C1 segment of cervical spinal cord (tissue), 14 donors: ENCODE results near the gene OR7C2.
"Not testable (repeated sequence)": the region's sequence is repeated elsewhere in the genome, so short reads cannot be mapped to it uniquely, and the experiment has no call there.

Experiments
- DNase-seq, 14 donors: peaks; one replicate each; lab custom pipeline; 2025; lab: John Stamatoyannopoulos, UW

Gene OR7C2

GRCh38 chr19:14941189-14941588 lies at the start of gene OR7C2:
Gene OR7C2, plus strand, starts transcription at chr19:14941489. Its CDS starts 0 bp downstream, at chr19:14941489.
- DNase-seq = no peak

GRCh38 chr19:14901675-14902260 lies 39.5 kb upstream of the OR7C2 start:
- no peak for DNase-seq

GRCh38 chr19:14906711-14907110 lies 34.6 kb upstream of the OR7C2 start:
- no peak for DNase-seq

- DNase-seq = peak in 1 of 14 donors; percentile 6
Measured at GRCh38 chr19:14915116-14915515, 26.2 kb upstream of the OR7C2 start.

- DNase-seq = no peak
Measured at GRCh38 chr19:14916848-14917247, 24.4 kb upstream of the OR7C2 start.

- no peak for DNase-seq
Measured at GRCh38 chr19:14933506-14933905, 7.8 kb upstream of the OR7C2 start.

- DNase-seq = no peak
Measured at GRCh38 chr19:14940266-14940665, 1.0 kb upstream of the OR7C2 start.

GRCh38 chr19:14943601-14944000 lies 2.3 kb downstream of the OR7C2 start:
- no peak for DNase-seq

GRCh38 chr19:14944456-14944855 lies 3.2 kb downstream of the OR7C2 start:
- no peak for DNase-seq

- DNase-seq = not testable (repeated sequence)
Measured at GRCh38 chr19:14949413-14949812, 8.1 kb downstream of the OR7C2 start.

GRCh38 chr19:14949876-14950275 lies 8.6 kb downstream of the OR7C2 start:
- DNase-seq = no peak

- DNase-seq = no peak
Measured at GRCh38 chr19:14950421-14950820, 9.1 kb downstream of the OR7C2 start.

GRCh38 chr19:14952767-14953166 lies 11.5 kb downstream of the OR7C2 start:
- no peak for DNase-seq

GRCh38 chr19:14954071-14954655 lies 12.9 kb downstream of the OR7C2 start:
- no peak for DNase-seq

GRCh38 chr19:14957464-14957863 lies 16.2 kb downstream of the OR7C2 start:
- DNase-seq = no peak

GRCh38 chr19:14959263-14959662 lies 18.0 kb downstream of the OR7C2 start:
- DNase-seq = no peak

- DNase-seq = no peak
Measured at GRCh38 chr19:14961956-14962685, 20.8 kb downstream of the OR7C2 start.

GRCh38 chr19:14968247-14968646 lies 27.0 kb downstream of the OR7C2 start:
- DNase-seq = no peak

GRCh38 chr19:14971474-14971873 lies 30.2 kb downstream of the OR7C2 start:
- DNase-seq = no peak

- peak in 1 of 14 donors; percentile 83 for DNase-seq
Measured at GRCh38 chr19:14972676-14973075, 31.4 kb downstream of the OR7C2 start.

GRCh38 chr19:14974488-14974887 lies 33.2 kb downstream of the OR7C2 start:
- DNase-seq = no peak

GRCh38 chr19:14977128-14977527 lies 35.8 kb downstream of the OR7C2 start:
- no peak for DNase-seq

- peak in 1 of 14 donors; percentile 35 for DNase-seq
Measured at GRCh38 chr19:14978161-14978776, 37.0 kb downstream of the OR7C2 start.
